Ovary (tissue), 3 donors: ENCODE data around the gene MCM5.

ENCODE experiments used
- CTCF ChIP-seq, 3 donors: fragments of 450-650 bp in 2 of 3; fragments of 200-600 bp in 1 of 3; IDR thresholded peaks; one replicate each; pipeline versions ENCODE4 v1.5.1 to v1.8.0; 2016 to 2022; ENCODE audit warnings: antibody characterized with exemption in 3 of 3, mild to moderate bottlenecking in 1 of 3
- EP300 ChIP-seq: sonication (generic); formaldehyde crosslinking; IDR thresholded peaks from one replicate; pipeline ENCODE4 v1.6.1; 2017; ENCODE audit warnings: antibody characterized with exemption
- POLR2A ChIP-seq: fragments of 450-650 bp; IDR thresholded peaks from one replicate; pipeline ENCODE4 v1.6.1; 2017; ENCODE audit warnings: antibody characterized with exemption, mild to moderate bottlenecking, moderate library complexity
- donor health status: DM: no; HTN: no; CAD: no.

DNA sequence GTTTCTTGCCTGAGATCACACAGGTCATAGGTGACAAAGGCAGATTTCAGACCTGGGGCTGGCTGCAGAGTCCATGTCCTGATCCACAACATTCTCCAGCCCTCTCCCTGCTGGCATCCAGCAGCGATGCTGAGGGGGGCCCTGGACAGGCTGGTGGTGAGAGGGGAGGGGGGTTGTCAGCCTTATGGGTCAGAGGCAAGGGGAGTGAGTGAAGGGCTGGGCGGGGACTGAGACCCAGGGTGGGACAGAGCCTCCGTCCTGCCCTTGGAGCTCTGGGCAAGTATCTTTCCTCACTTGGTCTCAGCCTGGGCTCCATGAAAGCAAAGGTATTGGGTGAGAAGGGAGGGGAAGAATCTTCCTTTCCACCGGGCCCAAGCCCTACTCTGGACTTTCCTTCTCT lies 74.0 kb downstream of the MCM5 start:
- no peak for TF ChIP-seq CTCF (IDR thresholded peaks at IDR 0.05)
- no peak for TF ChIP-seq POLR2A
- TF ChIP-seq EP300: no peak
